Heart left ventricle (tissue), 16 donors: ENCODE measurements around the gene SORL1. TPM values are rescaled to one million over a fixed set of nuclear protein-coding genes. Genes with fewer than 3 reads are reported as not detected.

Source experiments
- ATAC-seq, 4 donors: fragments of 200-7000 bp; cut with Tn5 transposase; one replicate each; pipeline ENCODE4 v1.9.1; 2020 to 2022; ENCODE audit warnings: moderate library complexity in 4 of 4, mild to moderate bottlenecking in 3 of 4, moderate number of reproducible peaks in 1 of 4
- DNase-seq, 5 donors: peaks; one replicate each; pipeline ENCODE4 v3.0.0-alpha.2; 2020
- H3K27ac ChIP-seq, 12 donors: fragments of 200-600 bp; sonication (generic) in 4 of 12; one replicate each; pipeline versions ENCODE4 v1.5.0 to v1.8.0; 2016 to 2022; ENCODE audit warnings: mild to moderate bottlenecking in 2 of 12
- H3K27me3 ChIP-seq, 9 donors: fragments of 200-600 bp; sonication (generic) in 2 of 9; one replicate each; pipeline versions ENCODE4 v1.5.1 to v1.8.0; 2016 to 2022; ENCODE audit warnings: mild to moderate bottlenecking in 3 of 9
- H3K36me3 ChIP-seq, 9 donors: fragments of 200-600 bp; sonication (generic) in 2 of 9; one replicate each; pipeline versions ENCODE4 v1.5.0 to v1.8.0; 2018 to 2022; ENCODE audit warnings: mild to moderate bottlenecking in 2 of 9
- H3K4me1 ChIP-seq, 12 donors: fragments of 200-600 bp; sonication (generic) in 4 of 12; one replicate each; pipeline versions ENCODE4 v1.5.0 to v1.8.0; 2016 to 2022; ENCODE audit warnings: mild to moderate bottlenecking in 3 of 12
- H3K4me3 ChIP-seq, 12 donors: fragments of 200-600 bp; sonication (generic) in 4 of 12; one replicate each; pipeline versions ENCODE4 v1.5.0 to v1.8.0; 2017 to 2022; ENCODE audit warnings: mild to moderate bottlenecking in 9 of 12, moderate library complexity in 4 of 12
- H3K9me3 ChIP-seq, 12 donors: fragments of 200-600 bp; sonication (generic) in 4 of 12; one replicate each; pipeline versions ENCODE4 v1.5.0 to v1.8.0; 2016 to 2022; ENCODE audit warnings: mild to moderate bottlenecking in 1 of 12
- POLR2A ChIP-seq, 2 donors: fragments of 450-650 bp; IDR thresholded peaks; one replicate each; pipeline ENCODE4 v1.6.1; 2017; ENCODE audit warnings: antibody characterized with exemption in 2 of 2, mild to moderate bottlenecking in 2 of 2, moderate library complexity in 2 of 2
- WGBS, 4 donors: extraction: QIAGEN DNeasy Blood & Tissue Kit in 2 of 4; methylation state at CpG; one replicate each; pipeline versions ENCODE4 v1.1.5 to v1.1.7; 2013 to 2018; 5-methylcytosine and 5-hydroxymethylcytosine counted together
- intact Hi-C, 10 donors: fragments of 100-400 bp; cut with DNase I; formaldehyde crosslinking; loops; one replicate each; pipeline versions ENCODE4 v1.11.1 to v1.14.2; 2022
- polyA plus RNA-seq, 2 donors: library from polyadenylated mRNA; stranded (reverse); fragments of 200-250 nt; gene quantifications; one replicate each; pipeline ENCODE4 v1.2.3, GENCODE V29; 2013
- total RNA-seq, 9 donors: library from RNA; depleted of rRNA in 2 of 9; stranded (reverse); fragments of >200 nt in 2 of 9; fragmentation: NEBNext Ultra II Directional in 3 of 9; extraction: Animal tissue kit (Norgen Biotek cat#: 25700) in 3 of 9; gene quantifications; one replicate each; pipeline versions ENCODE4 v1.1.0 to v1.2.4, GENCODE V29; 2016 to 2023
- TF ChIP-seq, protein P1 (sequence below), 12 donors: fragments of 200-600 bp; sonication (generic) in 4 of 12; IDR thresholded peaks; one replicate each; pipeline versions ENCODE4 v1.5.0 to v1.8.0; 2018 to 2022; ENCODE audit warnings: antibody characterized with exemption in 12 of 12, mild to moderate bottlenecking in 5 of 12
- donor health status: ischemic (EF 13 %, LVEDD 7.1; RV severe dilation, severe dysfunction).
- donor health status: healthy with polysubstance abuse.
- donor health status: DM: no; HTN: yes; CAD: no.
- donor health status: DM: no; HTN: no; CAD: no.
- donor health status: ischemic (EF 25% LVEDD 6.9; RV normal size, moderate dysfunction).
- donor health status: ischemic (EF 25% LVEDD 5.7; RV mildly dilated, moderate dysfunction).
- donor health status: healthy.
- donor health status: DM: yes; HTN: yes; CAD: no.
- donor health status: ischemic (EF 35%, LVEDD 5.7; RV mildly dilated, moderate dysfunction).
- donor health status: nonischemic (EF 11% LVEDD 7.7; RV severe dilation, severe dysfunction).
- donor health status: DM: yes; HTN: yes; CAD: no.
- donor health status: PGD.
- donor health status: ischemic (EF 29% LVEDD 5.4; RV normal size, mild dysfunction).
- donor health status: nonischemic (EF 23%, LVEDD 6.1; RV moderate dilation, normal function).

SORL1 gene
- total and polyA plus RNA-seq, 11 donors = 0.72 to 20.5 (median 5.2) TPM

DNA sequence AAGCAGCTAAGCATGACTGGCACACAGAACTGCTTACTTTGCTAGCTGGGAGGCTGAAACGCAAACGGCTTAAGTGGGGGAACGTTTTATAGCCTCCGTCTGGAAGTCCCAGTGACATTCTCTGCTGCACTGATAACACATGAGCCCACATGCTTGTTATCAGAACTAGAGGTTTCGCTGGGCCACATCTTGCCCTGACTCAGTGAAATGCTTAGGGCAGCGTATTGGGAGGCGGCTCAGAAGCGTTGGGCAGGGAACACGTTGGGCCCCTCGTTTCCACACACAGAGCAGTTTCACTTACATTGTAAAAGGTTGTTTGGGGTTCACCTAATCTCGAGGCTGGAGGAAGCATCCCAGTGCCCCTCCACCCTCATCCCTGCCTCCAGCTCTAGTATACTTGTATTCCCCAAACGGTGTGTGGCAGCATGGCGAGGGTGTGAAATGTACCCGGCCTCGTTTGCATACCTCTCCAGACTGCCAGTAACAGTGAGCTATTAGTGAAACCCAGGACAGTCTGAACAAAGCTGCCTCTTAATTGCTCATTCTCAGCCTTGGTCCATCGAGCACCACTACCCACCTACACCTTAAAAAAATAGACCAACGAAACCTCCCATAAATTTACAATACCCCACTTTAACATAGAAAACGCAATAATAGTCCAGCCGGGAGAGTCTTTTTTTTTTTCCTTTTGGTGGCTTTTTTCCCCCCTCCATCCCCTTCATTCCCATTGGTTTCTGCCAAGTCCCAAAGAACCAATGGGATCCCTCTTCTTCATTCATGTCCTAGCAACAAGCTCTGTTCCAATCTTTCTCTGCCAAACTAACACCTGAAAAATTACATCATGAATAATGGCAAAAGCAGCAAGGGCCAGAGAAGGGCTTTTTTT lies 219.4 kb downstream of the SORL1 start:
- Histone ChIP-seq H3K27ac (peak overlapping the region in 8 of 12 donors; percentile 33 to 79 (median 70)), H3K36me3 (no peaks in the 10 kb centered on the region), H3K27me3 (no peaks in the 10 kb centered on the region), H3K9me3 (no peaks in the 10 kb centered on the region), H3K4me1 (peaks cover 0 to 38% (median 13%) of the 10 kb centered on the region in 12 donors), H3K4me3 (peak overlapping the region in 2 of 12 donors; percentile 16 to 21)
- peak; percentile 46 to 66 (median 56) for ATAC-seq
- WGBS, 4 donors = 48 to 63% (median 52%) methylated on average over 18 to 19 of the region's 19 CpGs
- intact Hi-C loops = loop anchor here in 2 of 10 donors (5.0 to 10.0 kb wide), 2 partner anchors 133 to 431 kb away; no protein-coding TSS in a partner anchor
- no peak for DNase-seq
- TF ChIP-seq, protein P1, sequence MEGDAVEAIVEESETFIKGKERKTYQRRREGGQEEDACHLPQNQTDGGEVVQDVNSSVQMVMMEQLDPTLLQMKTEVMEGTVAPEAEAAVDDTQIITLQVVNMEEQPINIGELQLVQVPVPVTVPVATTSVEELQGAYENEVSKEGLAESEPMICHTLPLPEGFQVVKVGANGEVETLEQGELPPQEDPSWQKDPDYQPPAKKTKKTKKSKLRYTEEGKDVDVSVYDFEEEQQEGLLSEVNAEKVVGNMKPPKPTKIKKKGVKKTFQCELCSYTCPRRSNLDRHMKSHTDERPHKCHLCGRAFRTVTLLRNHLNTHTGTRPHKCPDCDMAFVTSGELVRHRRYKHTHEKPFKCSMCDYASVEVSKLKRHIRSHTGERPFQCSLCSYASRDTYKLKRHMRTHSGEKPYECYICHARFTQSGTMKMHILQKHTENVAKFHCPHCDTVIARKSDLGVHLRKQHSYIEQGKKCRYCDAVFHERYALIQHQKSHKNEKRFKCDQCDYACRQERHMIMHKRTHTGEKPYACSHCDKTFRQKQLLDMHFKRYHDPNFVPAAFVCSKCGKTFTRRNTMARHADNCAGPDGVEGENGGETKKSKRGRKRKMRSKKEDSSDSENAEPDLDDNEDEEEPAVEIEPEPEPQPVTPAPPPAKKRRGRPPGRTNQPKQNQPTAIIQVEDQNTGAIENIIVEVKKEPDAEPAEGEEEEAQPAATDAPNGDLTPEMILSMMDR (IDR thresholded peaks at IDR 0.05) = no peak
- TF ChIP-seq POLR2A (IDR thresholded peaks at IDR 0.05) = no peak

DNA sequence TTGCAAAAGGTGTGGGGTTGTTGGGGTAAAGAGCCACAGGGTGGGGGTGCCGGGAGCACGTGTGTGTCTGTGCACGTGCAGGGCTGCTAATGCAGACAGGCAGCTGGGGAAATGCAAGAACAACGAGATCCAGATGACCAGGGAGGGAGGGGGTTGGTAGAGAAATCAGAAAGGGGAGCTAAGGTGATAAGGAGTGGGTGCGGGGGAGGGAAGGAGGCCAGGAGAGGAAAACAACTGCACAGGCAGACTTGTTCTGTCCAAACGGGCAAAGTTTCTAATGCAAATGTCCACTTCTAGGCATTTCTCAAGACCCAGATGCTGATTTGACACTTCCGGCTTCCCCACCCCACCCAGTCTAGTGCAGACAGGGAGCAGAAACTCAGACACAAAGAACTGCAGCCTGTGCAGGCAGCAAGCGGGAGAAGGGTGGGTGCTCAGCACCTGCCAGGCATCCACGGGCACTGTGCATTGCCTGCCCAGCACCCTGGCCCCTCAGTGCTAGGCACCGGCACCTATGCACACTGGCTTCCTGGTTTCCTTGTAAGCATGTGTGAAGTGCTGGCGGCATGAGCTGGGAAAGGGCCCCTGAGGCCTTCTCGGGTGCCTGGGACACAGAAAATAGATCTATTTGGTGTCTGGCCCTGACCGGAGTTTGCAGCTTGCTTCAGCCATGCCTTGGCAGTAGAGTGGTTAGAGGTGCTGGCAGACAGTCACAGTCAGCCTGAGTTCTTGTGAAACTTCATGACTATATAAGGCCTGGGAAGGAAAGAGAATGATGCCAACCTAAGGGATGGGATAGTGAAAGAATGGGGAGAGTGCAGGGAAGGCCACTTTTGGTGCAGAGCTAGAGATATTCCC lies 220.7 kb downstream of the SORL1 start:
- no peak for TF ChIP-seq POLR2A (IDR thresholded peaks at IDR 0.05)
- TF ChIP-seq, protein P1 (IDR thresholded peaks at IDR 0.05) = no peak
- DNase-seq (peak in 3 of 5 donors; percentile 29 to 56 (median 35)), ATAC-seq (peak; percentile 67 to 85 (median 74))
- peaks cover 0 to 38% (median 13%) of the 10 kb centered on the region in 12 donors for H3K4me1 ChIP-seq
- peak overlapping the region in 9 of 12 donors; percentile 35 to 74 (median 63) for H3K27ac ChIP-seq
- intact Hi-C loops = loop anchor here in 2 of 10 donors (5.0 to 10.0 kb wide), 2 partner anchors 132 to 429 kb away; no protein-coding TSS in a partner anchor
- no peak overlapping the region for H3K4me3 ChIP-seq
- H3K27me3 ChIP-seq = no peaks in the 10 kb centered on the region
- no peaks in the 10 kb centered on the region for H3K36me3 ChIP-seq
- 33 to 45% (median 37%) methylated on average over 12 to 13 of the region's 13 CpGs for WGBS, 4 donors
- H3K9me3 ChIP-seq = no peaks in the 10 kb centered on the region

DNA sequence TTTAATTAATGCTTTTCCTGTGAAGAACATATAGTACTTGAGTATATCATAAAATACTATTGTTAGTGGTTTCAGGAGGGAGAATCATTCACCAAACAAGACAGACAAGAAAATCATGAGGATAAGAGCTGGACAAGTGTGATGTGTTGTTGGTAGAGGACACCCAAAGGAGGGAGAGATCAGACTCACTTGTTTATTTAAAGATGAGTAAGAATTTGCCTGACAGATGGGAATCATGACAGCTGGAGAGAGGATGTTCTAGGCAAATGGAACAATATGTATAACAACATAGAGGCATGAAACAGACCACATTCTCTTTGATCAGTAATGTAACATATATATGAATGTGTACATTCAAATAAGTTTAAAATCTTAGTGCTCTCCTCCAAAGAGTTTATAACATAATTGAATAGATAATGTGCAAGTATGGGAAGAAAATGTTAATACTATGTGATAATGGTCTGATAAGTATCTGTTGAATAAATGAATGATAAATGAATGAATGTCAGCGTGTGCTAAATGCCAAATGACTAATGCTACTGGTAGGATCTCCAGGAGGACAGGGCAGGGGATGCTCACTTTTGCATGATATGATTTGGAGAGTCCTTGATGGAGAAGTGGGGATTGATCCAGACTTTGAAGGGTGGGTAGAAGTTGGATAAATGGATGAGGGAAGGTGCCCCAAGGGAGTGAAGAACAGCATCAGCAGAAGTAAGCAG lies 229.6 kb downstream of the SORL1 start:
- Histone ChIP-seq H3K4me1 (no peaks in the 10 kb centered on the region), H3K27me3 (no peaks in the 10 kb centered on the region), H3K4me3 (no peak overlapping the region), H3K9me3 (peaks cover 0 to 4% (median 0%) of the 10 kb centered on the region in 12 donors), H3K27ac (no peak overlapping the region), H3K36me3 (no peaks in the 10 kb centered on the region)
- TF ChIP-seq, protein P1 (IDR thresholded peaks at IDR 0.05) = no peak
- TF ChIP-seq POLR2A (IDR thresholded peaks at IDR 0.05) = no peak
- ATAC-seq = no peak
- intact Hi-C loops = no loop called here
- WGBS, 4 donors = 86 to 91% (median 86%) methylated on average over 1 of the region's 1 CpG
- no peak for DNase-seq

Other genes starting within 250 kb of the SORL1 start
- gene SC5D, start 159.5 kb upstream of the SORL1 start, total RNA-seq = 10 to 100 TPM; 18.3 to 28.9 (median 27.1) TPM
- gene SC5D, start 159.5 kb upstream of the SORL1 start, polyA plus RNA-seq = 10 to 100 TPM; 16.9 to 18.7 TPM